Stimulated activated CD4-positive, alpha-beta T cell treated with anti-CD3 and anti-CD28 coated beads, Interleukin-4, amount 100 ng/mL, for 1 hour (primary cell): Measurements from ENCODE around the gene HLF.

Experiments used
- DNase-seq: peaks from one replicate; pipeline ENCODE4 v3.0.0-alpha.2; 2020

Gene HLF

DNA sequence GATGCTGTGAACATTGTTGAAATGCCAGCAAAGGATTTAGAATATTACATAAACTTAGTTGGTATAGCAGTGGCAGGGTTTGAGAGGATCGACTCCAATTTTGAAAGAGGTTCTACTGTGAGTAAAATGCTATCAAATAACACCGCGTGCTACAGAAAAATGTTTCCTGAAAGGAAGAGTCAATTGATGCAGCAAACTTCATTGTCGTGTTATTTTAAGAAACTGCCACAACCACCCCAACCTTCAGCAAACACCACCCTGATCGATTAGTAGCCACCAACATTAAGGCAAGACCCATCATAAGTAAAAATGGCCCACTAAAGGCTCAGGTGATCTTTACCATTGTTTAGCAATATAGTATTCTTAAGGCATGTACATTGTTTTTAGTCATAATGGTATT, 27.3 kb downstream of the HLF start:
- DNase-seq, result no peak

DNA sequence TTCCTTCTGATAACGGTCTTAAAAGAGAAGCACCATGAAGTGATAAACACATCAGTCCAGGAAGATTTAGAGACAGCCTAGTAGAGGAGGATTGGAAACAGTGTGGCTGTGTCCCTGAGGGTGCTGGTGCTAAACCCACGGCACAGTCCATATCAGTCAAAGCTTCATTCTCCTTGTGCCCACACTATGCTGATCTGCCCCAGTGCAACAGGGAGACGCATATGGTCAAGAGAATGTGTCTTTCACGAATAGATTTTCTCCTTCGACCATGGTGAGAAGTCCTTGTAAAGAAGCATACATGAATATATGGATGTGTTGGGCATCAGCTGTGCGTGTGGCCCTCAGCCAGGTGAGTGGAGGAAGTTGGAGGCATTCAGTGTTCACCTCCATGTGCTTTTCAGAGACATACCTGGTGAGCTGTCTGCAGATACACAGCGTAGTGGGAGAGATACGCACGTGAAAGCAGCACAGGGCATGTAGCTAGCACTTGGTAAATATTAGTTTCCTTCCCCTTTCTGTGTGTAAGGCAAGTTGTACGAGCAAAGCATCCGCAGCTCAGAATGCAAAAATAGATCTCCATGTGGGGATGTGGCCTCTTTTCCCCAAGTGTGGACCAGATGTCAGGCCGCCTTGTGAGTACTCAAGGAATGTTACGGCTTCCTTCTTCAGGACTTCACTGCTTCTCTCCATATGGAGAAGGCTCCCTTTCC, 29.4 kb downstream of the HLF start:
- no peak for DNase-seq

DNA sequence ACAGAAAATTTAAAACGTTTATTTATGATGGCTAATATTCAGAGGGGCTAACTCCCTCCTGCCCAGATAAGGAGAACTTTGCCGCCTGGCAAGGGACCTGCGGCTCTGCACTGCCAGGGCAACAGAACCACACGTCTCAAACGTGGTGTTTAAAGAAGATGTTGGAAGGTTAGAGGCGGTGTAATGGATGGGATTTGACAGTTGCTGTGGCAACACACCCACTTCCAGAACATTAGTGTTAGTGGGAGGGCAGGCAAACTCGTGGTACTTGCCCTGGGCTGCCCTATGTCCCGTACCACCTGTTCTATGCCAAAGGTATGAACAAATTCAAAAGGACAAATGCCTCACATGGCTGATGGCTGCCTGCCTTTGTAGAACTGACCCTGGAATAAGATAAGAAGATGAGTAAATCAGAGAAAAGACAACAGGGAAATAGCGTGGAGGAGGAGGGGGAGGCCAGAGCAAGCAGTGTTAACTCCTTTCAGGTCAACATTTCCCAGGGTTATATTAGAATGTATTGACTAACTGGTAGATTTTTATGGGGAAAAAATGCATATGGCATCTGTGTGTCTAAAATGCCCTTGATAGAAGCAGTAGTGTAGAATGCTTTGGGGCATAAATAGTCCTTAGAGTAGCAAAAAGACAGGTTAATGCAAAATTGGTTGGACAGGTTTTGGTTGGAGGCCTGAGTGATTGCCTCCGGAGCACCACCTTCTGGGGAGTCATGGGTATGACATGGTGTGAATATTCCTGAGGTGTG, 30.8 kb downstream of the HLF start:
- peak; percentile 42 for DNase-seq

DNA sequence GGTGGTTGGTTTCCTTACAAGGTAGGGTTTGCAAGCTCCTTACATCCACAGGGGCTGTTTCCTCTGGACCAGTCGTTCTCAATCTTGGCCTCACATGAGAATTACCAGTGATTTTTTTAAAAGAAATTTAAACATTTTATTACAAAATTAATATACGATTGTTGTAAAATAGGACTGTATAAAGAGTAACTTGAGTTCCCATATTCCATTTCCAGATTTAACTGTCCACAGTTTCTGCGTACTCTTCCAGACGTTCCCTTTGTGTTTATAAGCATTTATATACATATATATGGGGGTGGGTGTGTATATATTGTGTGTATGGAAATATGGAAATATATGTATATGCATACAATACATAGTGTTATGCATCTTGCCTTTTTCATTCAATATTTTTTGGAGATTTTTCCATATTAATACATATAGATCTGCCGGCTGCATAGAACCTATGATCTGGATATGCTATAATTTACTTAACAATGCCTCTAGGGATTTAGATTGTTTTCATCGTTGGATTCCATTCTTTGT, 31.5 kb downstream of the HLF start:
- no peak for DNase-seq

DNA sequence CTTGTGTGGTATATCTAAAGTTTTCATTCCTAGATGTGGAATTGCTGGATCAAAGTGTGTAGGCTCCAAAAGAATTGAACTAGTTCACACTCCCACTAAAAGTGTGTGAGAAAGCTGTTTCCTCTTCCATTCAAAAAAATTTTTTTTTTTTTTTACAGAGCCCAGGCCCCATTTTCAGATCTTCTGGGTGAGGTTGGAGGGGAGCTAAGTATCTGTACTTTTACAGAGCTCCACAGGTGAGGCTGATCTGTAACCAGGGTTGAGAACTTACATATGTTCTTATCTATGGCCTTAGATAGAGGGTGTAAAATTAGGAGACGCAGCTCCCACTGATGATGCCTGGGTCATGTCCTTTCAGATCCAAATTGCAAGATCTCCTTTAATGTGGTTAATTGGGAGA, 31.9 kb downstream of the HLF start:
- DNase-seq, result no peak

DNA sequence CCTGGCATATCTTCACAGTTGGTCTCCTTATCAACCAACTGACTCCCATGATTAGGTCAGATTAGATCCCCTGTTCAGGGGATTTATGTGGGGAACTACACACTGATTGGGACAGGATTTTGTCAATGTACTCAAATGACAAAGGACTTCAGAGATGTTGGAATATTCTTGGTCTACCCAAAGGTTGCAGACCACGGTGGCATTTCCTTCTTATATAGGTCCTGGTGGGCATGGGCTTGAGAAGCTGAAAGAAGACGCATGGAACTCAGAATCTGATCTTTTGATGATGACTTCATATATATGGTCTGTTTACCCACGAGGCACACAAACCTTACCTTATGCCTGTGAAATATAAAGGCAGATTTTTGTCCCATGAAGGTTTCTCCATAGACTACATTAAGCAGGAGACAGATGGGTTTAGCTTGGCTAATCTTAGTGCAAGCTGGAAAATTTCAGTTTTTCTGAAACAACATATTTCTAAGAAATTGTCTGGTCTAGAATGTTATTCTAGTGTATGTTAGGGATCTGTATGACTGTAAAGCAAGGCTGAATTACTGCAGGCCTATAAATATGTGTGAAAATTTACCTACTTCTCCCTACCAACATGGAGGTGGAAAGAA, 33.5 kb downstream of the HLF start:
- no peak for DNase-seq

DNA sequence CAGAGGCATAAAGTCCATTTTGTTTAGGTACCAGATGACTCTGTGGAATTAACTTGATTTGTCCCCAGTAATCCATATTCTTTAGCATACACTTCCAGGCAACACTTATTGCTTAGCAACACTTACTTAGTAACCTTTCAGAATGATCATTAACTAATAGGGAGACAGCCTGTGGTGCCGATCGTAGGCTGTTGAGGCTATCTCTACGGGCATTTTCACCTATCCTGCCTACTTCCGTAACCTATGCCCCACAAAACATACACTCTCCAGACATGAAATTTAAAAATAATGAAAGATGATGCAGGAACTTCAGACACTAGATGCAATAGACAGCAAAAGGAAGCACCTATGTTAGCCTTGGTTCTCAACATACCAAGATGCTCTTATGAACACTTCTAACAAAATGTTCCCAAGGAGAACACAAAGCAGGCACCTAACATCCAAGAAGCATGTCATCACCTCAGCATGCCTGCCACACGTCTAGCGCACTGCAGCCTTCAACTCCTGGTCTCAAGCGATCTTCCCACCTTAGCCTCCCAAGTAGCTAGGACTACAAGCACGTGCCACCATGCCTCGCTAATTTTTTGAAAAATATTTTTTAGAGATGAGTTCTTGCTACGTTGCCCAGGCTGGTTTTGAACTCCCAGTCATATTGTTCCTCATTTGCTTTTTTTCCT, 34.5 kb downstream of the HLF start:
- no peak for DNase-seq

DNA sequence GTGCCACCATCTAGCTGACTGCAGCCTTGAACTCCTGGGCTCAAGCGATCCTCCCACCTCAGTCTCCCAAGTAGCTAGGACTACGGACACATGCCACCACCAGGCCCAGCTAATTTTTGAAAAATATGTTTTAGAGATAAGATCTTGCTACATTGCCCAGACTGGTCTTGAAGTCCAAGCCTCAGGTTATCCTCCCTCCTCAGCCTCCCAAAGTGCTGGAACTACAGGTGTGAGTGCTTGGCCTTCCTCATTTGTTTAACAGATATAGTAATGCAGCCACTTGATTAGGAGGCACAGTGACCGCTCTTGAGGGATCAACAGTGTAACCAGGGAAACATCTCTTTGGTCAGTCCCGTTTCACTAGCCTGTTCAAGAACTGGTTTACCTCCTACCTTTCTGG, 35.1 kb downstream of the HLF start:
- no peak for DNase-seq

DNA sequence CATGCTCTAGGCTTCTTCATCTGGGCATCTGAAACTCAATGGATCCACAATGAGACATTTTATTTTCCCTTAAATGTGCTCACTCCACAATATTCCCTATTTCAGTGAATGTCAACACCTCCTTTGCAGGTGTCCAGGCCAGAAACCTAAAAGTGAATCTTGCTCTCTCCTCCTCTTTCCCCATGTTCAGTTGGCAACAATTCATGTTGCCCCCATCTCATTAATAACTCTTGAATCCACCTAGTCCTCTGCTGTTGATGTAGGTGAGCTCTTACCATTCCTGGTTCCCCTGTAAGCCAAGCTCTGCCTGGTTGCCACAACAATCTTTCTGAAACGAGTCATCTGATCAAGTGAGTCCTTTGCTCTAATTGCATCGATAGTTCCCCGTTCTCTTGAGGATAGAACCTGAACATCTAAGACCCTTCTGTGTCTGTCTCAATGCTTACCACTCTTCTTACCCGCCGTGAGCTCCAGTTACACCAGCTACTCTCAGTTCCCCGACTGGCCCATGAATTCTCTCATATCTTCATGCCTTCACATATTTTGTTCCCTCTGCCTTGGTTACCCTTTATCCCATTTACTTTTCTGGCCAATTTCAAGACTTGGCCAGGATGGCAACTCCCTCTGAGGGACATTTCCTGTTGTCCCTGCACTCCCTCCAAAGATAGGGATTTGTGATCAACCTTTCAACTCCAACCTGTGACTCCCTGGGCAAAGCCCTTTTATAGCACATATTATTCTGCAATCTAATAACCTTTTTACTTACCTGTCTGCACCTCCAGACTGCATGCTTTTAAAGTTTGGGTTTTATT, 35.9 kb downstream of the HLF start:
- DNase-seq, result no peak

DNA sequence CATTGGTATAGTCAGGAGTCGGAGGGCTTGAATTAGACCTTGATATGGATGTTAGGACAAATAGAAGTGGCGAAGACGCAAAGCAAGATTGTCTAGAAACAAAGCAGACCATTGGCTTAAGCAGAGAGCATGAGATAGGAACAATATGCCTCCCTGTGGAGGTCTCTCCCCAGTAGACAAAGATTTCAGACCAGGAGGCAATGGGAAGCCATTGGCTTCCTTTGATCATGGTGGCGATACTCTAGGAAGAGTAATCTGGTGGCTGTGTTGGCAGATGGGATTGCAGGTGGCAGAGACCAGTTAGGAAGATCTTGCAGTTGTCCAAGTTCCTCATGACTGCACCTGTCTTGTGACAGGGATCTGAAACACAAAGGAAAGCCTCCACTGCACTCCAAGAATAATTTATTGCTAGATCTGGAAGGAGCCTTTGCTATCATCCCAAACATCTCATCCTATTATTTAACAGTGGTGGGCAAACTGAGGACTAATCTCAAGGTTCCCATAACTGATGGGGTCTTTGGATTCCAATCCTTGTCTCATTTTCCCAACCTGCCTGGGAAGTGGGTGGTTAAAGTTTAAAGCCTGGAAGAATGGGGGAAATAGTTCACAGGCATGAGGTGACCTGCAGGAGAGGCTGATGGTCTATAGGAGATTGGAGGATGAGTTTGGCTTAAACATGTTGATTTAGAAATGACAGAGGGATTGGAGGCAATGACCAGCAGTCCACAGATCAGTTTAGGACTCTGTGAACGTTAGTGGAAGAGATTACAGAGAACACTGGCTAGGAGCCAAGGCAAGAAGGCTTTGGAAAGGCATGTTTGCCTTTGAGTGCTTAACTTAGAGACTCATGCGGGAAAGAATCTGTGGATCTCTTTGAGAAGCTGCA, 37.0 kb downstream of the HLF start:
- DNase-seq, result no peak

DNA sequence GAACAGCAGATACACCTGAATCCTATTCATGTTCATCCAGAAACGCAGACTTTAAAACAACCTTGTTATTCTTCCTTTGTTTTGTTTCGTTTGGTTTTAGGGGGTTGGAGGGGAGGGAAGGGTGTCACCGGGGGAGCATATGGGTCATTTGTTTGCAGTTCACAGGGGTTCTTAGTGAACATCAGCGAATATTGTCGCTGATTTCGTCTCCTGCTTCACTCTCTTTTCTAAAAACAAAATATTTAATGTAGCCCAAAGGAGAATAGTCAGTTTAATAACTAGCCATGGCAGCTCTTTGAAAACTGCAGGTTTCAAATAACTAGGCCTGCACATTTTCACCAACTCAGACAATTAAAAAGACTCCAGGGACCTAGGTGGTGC, 37.6 kb downstream of the HLF start:
- no peak for DNase-seq

DNA sequence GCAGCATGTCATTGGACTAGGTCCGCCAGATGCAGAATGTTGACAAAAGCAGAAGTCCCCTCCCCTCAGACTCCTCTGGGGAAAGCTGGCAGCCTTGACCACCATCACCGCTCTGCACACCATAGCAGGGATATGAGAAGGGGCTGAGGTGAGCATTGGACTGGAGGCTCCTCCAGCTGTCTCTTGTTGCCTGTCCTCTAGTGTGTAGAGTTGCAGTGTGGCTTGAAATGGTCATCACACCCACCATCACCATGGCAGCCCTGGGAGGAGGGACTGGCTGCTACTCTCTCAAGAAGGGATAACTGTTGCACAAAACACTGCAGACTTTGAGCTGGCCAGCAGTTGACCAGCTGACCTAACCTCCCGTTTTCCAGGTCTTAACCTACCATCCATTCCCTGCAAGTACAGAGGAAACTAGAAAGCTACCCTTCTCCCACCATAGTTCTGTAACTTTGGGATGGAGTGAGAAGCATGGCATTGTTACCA, 38.3 kb downstream of the HLF start:
- no peak for DNase-seq

DNA sequence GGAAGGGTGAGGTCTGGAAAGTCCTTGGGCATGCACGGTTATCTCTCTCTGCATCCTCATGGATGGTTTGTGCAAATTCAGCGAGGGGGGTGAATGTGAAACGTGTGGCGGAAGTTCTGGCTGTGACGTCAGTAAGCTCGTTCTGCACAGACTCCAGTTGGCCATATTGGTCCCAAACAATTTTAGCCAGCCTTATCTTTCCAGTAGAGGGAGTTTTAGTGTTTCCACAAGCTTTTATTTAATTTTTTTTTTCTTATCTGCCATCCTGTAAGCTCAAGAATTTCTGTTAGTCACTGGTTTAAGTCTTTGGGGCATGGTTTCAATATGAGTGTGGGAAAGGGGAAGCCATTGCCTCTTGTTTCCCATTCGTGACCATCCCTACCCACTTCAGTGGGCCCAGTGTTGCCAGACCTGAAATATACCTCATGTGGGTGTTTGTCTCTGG, 39.0 kb downstream of the HLF start:
- DNase-seq, result no peak

DNA sequence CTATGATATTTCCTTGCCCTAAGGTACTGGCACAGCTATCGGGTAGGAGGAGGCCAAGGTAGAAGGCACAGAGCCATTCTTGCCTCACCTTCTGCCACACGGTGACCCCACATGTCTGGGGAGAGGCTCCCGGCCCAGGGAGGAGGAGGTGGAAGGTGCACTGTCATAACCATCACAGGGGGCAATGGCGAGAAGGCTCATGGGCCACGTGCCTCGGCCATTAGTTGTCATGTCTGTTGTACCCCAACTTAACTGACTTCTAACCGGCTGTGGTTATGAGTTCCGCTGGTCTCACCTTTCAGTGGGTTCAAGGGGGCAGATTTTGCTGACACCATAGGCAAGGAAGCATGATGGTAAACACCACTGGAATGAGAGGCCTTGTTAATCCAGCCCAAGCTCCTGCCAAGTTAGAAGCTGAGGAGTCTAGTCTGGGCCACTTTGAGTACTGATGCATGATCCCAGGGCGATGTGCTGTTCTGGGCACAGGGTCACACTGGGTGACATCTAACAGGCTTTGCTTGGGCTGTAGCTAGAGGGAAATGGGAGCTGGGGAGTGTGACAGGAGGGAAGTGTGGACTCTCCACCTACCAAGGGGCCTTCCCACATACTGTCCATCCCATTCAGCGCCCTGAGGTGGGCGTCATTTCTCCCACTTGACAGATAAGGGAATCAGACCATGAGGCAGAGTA, 39.6 kb downstream of the HLF start:
- no peak for DNase-seq

DNA sequence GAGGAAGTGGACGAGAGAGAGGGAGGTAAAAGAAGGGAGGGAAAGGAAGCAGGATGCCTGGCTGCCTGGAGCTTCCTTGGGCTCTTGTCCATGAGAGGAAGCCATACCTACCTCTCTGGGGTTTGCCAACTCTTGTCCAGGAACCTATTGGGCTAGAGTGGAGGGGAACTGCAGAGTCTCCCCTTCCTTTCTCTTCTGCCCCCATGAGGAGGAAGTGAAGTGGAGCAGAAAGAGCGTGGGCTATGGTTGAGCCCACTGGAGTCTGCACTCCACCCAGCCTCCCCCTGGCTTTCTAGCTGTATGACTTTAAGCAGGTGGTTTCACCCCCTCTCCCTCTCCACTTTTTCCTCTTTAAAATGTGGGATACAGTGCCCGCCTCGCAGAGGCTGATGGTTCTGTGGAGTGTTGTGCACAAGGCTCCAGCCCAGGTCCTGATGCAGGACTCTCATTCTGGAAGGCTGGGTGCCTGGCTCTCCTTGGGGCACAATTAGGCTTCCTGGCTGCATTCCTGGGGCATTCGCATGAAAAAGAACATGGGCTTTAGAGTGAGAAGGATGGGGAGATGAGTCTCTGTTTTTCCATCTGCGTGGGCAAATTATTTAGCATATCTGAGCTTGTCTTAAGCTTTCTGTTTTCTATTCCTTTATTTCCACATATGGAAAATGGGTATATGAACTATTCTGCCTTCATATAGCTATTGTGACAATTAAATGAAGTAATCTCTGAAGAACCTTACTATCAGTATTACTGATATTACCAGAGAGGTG, 40.7 kb downstream of the HLF start:
- DNase-seq, result no peak

DNA sequence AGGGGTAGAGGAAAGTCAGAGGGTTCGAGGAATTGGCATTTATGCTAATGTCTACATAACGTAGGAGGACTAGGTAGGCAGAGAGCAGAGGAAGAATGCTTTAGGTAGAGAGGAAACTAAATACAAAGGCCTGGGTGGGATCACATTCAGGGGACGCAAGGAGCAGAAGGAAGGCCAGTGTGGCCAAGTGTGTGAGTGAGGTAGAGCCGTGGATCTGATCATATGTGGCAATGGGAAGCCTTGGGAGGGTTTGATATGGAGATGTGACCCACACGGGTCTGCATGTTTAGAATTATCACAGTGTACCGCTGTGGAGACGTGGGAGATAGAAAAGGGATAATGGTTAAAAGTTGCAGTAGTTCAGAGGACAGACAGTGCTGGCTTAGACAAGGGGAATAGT, 43.1 kb downstream of the HLF start:
- no peak for DNase-seq

DNA sequence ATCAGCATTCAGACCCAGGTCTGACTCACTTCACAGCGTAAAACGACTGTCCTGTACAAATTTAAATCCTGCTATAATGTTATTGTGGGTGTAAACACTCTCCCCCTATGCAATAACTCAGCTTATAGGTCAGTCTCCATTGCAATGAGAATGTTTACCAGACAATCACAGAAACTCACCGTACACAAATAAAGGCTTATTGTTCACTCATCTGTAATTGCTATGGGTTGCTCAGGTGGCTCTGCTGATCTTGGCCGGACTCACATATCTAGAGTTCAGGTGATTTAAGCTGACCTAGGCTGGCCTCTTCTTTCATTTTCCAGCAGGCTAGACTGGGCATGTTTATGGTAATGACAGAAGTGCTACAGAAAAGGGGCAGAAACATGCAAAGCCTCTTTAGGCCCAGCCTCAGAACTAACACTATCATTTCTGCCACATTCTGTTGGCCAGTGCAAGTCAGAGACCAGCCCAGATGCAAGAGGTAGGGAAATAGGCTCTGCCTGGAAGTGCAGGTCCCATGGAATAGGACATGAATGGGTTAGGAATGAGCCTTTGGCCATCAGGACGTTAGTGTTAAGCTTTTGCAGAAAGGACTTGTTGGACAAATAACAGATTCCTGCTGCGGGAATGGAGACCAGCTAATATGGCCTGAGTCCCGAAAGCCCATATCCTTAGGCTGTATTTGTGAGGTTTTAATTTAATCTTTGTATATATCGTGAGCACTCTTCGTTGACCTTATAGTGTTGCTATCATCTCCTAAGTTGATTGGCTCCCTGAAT, 44.0 kb downstream of the HLF start:
- DNase-seq, result no peak

DNA sequence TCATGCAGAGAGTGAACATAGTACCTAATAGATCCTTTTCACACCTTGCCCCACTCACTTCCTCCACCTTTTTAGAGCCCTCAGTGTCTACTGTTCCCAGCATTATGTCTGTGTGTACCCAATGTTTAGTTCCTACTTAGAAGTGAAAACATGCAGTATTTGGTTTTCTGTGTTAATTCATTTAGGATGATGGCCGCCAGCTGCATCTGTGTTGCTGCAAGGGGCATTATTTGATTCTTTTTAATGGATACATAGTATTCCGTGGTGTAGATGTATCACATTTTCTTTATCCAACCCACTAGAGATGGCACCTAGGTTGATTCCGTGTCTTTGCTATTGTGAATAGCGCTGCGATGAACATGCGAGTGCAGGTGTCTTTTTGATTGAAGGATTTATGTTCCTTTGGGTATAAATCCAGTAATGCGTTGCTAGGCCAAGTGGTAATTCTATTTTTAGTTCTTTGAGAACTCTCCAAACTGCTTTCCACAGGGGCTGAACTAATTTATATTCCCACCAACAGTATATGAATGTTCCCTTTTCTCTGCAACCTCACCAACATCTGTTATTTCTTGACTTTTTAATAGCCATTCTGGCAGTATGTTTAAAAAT, 47.1 kb downstream of the HLF start:
- no peak for DNase-seq

DNA sequence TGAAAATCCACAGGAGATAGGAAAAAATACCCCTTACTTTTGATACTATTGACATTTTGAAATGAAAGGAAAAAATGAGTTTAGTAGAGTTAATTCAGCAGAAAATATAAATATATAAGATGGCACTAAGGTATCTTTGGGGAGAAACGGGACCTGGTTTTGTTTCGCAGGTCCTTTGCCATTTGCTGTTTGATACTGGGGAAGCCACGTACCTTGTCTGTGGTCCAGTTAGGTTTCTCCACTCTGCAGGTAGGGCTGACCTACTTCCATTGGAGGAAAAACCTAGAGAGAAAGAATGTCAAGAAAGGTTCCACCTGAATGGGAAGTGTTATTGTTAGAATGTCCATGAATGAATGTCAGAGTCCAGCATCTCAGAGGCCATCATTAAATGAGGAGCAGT, 48.1 kb downstream of the HLF start:
- DNase-seq, result no peak
